K562 (cell line): ENCODE results near the gene SCFD2.

Source experiments
- CHCHD3 ChIP-seq: fragments of 250-450 bp; sonication (Bioruptor Pico); IDR thresholded peaks from 2 replicates; pipeline ENCODE4 v2.1.2; 2022; ENCODE audit warnings: mild to moderate bottlenecking
- FOSL1 ChIP-seq: fragments of 200-800 bp; sonication (Bioruptor generic); conservative IDR thresholded peaks from 2 replicates; pipeline ENCODE4 v1.6.1; 2016; ENCODE audit warnings: missing genetic modification characterization, missing compliant biosample characterization
- FOXK2 ChIP-seq, 2 experiments: fragments of 450-650 bp; IDR thresholded peaks in 1 of 2; conservative IDR thresholded peaks in 1 of 2; 2 replicates each; pipeline ENCODE4 v1.6.1; 2016; ENCODE audit warnings: low read depth in 2 of 2, mild to moderate bottlenecking in 1 of 2
- NFE2 ChIP-seq: IDR thresholded peaks from 2 replicates; pipeline ENCODE4 v1.6.1; 2014; ENCODE audit warnings: antibody characterized with exemption, low read depth
- NKRF ChIP-seq: fragments of 450-650 bp; IDR thresholded peaks from 2 replicates; pipeline ENCODE4 v1.6.1; 2016; ENCODE audit warnings: borderline replicate concordance
- NR1H2 ChIP-seq: sonication (generic); formaldehyde crosslinking; IDR thresholded peaks from 2 replicates; pipeline ENCODE4 v1.4.0; 2020; ENCODE audit warnings: mild to moderate bottlenecking, missing genetic modification reagents
- POLR2AphosphoS2 ChIP-seq: IDR thresholded peaks from 2 replicates; pipeline ENCODE4 v1.6.1; 2012; ENCODE audit warnings: low read length, improper control_type of control experiment
- REST ChIP-seq, 2 experiments: fragments of 450-650 bp; formaldehyde crosslinking in 1 of 2; IDR thresholded peaks; 2 replicates each; pipeline versions ENCODE4 v1.4.0 to v1.6.1; 2014 to 2020; ENCODE audit warnings: mild to moderate bottlenecking in 2 of 2, borderline replicate concordance in 1 of 2, low read depth in 1 of 2
- SETDB1 ChIP-seq: IDR thresholded peaks from one replicate; pipeline ENCODE4 v1.6.1; 2012; ENCODE audit warnings: low read length, control low read depth, inconsistent platforms
- SIN3A ChIP-seq, 2 experiments: fragments of 150-350 bp in 1 of 2; IDR thresholded peaks; 2 replicates each; pipeline ENCODE4 v1.6.1; 2011 to 2016; ENCODE audit warnings: borderline replicate concordance in 2 of 2, low read depth in 2 of 2, low read length in 2 of 2, mild to moderate bottlenecking in 2 of 2, moderate library complexity in 2 of 2; ENCODE audit not compliant: control insufficient read depth in 1 of 2
- TEAD4 ChIP-seq, 2 experiments: sonication (generic) in 1 of 2; formaldehyde crosslinking in 1 of 2; IDR thresholded peaks; 2 replicates each; pipeline versions ENCODE4 v1.6.1 to v1.8.0; 2012 to 2022; ENCODE audit warnings: borderline replicate concordance in 1 of 2, inconsistent platforms in 1 of 2, low read length in 1 of 2, mild to moderate bottlenecking in 1 of 2, missing genetic modification reagents in 1 of 2
- TFAP4 ChIP-seq: sonication (generic); formaldehyde crosslinking; IDR thresholded peaks from 2 replicates; pipeline ENCODE4 v1.8.0; 2022; ENCODE audit warnings: missing genetic modification reagents, mild to moderate bottlenecking, moderate library complexity, borderline replicate concordance
- ZFP36 ChIP-seq: fragments of 150-350 bp; IDR thresholded peaks from 2 replicates; pipeline ENCODE4 v1.6.1; 2018; ENCODE audit warnings: low read length, low read depth; ENCODE audit not compliant: partially characterized antibody
- ZNF224 ChIP-seq: sonication (generic); formaldehyde crosslinking; IDR thresholded peaks from 2 replicates; pipeline ENCODE4 v1.8.0; 2022; ENCODE audit warnings: mild to moderate bottlenecking, missing genetic modification reagents

DNA sequence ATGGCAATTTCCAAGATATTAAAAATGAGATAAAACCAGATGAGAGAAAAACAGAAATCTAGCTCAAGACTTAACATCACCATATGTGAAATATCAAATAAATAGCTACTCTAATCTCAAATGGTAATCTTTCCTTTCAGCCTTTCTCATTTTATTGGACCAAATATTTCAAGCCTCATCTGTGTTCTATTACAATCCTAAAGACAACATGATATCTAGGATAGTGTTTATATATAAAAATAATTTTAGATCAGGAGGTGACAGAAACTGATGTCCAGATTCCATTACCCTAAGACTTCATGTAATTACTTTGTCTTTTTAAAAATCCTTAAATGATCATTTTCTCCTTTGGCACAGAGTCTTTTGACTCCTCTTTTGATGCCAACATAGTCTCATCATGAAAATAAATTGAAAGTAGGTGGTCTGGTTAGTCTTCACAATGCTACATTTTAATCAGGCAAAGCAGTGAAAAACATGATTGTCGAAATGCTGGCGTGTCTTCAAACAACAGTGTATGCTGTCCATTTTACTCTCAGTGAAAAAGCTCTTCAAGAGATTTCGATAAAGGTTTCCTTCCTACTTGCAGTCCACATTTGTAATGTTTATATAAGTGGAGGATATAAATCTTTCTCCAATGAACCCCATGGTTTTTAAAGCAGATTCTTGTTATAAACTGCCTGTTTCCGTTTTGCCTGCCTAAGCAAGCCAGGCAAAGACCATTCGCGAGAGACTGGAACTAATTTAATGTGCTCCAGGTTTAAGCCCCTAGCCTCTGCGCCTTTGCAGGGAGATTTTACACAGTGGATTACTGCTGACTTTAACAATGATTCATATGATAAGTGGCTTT lies 169.8 kb downstream of the SCFD2 start:
- no peak for TF ChIP-seq ZFP36
- no peak for TF ChIP-seq SIN3A (IDR thresholded peaks at IDR 0.05; ENCODE audit: borderline replicate concordance in 2 of 2, control insufficient read depth in 1 of 2, low read depth in 2 of 2, low read length in 2 of 2)
- TF ChIP-seq ZNF224 (CRISPR knock-in tag): no peak
- TF ChIP-seq TFAP4 (CRISPR knock-in tag): no peak
- no peak for TF ChIP-seq NFE2
- no peak for TF ChIP-seq POLR2AphosphoS2
- TF ChIP-seq TEAD4 (IDR thresholded peaks at IDR 0.05; ENCODE audit: low read length): no peak
- TF ChIP-seq TEAD4 (CRISPR knock-in tag; IDR thresholded peaks at IDR 0.05; ENCODE audit: borderline replicate concordance): no peak
- no peak for TF ChIP-seq SETDB1
- TF ChIP-seq NKRF: no peak
- TF ChIP-seq FOXK2 (conservative IDR thresholded peaks at IDR 0.05 in 1 of 2, IDR thresholded peaks at IDR 0.05 in 1 of 2; ENCODE audit: low read depth in 2 of 2): no peak
- TF ChIP-seq NR1H2 (CRISPR knock-in tag): no peak
- no peak for TF ChIP-seq CHCHD3 (CRISPR knock-in tag)
- no peak for TF ChIP-seq REST (IDR thresholded peaks at IDR 0.05; ENCODE audit: borderline replicate concordance)
- TF ChIP-seq REST (CRISPR knock-in tag; IDR thresholded peaks at IDR 0.05; ENCODE audit: low read depth): no peak
- TF ChIP-seq FOSL1 (tag): no peak
